GM19239 (cell line): ENCODE measurements around the gene MPZ.

Source experiments
- DNase-seq: peaks from one replicate; pipeline ENCODE4 v3.0.0; 2011; ENCODE audit warnings: low spot score; ENCODE audit not compliant: insufficient read length
- FAIRE-seq: peaks from 2 replicates; lab custom pipeline; 2011; peaks lifted over from hg19 to GRCh38; lab: Jason Lieb, UNC

MPZ gene

GRCh38 chr1:161304927-161305866, 4.6 kb downstream of the MPZ start:
- no peak for DNase-seq
- FAIRE-seq: peak; percentile 55

DNA sequence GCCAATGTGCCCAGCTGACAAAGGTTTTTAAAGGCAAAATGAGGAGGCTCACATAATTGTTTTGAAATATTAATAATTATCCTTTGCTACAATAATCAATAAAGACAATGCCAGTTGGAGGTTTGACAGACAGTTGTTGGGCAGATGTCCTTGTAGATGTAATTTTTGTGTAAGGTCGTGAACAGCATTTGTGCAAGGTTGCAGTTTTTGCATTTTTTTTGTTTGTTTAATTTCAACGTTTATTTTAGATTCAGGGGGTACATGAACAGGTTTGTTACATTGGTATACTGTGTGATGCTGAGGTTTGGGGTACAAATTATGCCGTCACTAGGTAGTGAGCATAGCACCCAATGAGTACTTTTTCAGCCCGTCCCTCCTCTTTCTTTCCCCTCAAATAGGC, 9.3 kb downstream of the MPZ start:
- DNase-seq: no peak
- no peak for FAIRE-seq

DNA sequence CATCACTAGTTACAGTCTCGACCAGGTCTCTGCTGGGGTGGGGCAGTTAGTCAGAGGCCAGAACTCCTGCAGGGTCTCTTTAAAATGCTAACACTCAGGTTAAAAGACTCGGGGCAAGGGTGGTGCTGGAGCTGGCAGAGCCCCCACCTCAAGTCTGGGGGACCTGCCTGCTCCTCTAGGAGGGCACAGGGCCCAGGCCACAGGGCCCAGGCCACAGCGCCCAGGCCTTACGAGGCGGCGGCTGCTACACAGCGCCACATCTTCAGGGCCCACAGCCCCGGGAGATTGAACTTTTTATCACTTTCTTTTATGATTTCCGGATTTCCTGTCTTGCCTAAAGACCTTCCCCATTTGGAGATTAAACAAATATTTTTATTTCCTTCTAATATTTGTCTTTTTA, 10.4 kb downstream of the MPZ start:
- DNase-seq: no peak
- no peak for FAIRE-seq

DNA sequence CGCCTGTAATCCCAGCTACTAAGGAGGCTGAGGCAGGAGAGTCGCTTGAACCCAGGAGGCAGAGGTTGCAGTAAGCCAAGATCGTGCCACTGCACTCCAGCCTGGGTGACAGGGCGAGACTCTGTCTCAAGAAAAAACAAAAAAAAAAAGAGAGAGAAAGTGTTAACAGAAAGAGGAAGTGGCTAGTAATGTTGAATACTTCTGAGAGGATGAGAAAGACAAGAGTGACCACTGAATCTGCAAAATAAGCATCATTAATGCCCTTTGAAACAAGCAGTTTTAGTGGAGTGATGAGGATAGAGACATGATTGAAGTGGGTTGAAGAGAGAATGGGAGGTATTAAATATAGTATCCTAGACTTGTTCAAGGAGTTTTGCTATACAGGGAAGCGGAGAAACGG, 11.7 kb downstream of the MPZ start:
- FAIRE-seq (no peak), DNase-seq (no peak)

- no peak for FAIRE-seq
- no peak for DNase-seq
These were observed 12.4 kb downstream of the MPZ start for GRCh38 chr1:161297415-161297814.

DNA sequence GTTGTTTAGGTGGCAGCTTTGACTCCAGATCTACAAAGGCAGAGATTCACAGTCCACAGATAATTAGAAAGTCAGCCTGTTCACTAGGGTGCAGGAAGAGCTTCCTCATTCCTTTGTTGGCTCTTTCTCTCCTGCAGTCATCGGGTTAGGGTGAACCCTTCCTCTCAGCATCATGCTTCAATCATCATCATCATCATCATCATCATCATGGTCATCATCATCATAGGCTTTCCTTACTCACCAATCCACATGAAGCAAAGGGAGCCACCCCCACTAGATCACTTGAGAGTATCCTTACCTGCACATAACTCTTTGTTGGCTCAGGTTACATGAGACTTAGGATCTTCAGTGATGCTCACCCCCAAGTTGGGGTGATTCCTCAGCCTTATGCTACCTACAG, 19.0 kb downstream of the MPZ start:
- FAIRE-seq: no peak
- DNase-seq: no peak

GRCh38 chr1:161287482-161288054, 22.2 kb downstream of the MPZ start:
- DNase-seq (no peak), FAIRE-seq (no peak)

DNA sequence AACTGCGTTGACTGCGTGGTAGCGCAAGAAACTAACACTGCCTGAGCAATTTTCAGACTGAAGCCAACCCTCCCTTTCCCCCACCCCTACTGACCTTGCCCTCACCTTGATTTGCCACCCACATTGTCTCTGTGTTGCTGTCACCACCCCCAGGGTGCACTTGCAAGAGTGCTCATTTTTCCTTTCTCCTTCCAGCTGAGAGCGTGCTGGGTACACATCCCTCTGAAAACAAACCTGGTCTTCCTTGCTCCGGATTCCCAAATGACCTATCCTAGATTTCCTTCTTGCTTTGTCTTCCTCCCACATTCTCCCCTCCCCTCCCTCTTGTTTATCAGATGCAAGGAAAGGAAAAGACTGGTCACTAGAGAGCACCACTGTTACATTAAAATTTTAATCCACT, 24.2 kb downstream of the MPZ start:
- FAIRE-seq: no peak

DNA sequence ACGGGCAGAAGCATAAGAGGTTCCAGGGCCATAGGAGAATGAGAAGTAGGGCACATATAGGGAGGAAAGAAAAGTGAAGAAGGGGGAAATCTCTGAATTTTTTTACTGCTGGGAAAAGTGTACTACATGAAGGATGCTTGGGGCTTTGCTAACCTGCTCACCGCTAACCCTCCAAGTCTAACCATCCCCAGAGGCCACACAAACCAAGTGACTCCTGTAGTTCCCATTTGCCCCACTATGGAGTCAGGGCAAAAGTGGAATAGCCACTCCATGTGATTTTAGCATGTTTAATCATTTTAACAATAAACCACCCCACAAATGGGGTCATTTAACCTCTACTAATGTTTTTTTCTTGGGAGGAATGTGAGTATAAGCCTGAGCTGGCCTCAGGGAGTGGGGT, 24.7 kb downstream of the MPZ start:
- DNase-seq: no peak
- no peak for FAIRE-seq

More for the DNA sequence above, 24.2 kb downstream of the MPZ start:
- DNase-seq: no peak

DNA sequence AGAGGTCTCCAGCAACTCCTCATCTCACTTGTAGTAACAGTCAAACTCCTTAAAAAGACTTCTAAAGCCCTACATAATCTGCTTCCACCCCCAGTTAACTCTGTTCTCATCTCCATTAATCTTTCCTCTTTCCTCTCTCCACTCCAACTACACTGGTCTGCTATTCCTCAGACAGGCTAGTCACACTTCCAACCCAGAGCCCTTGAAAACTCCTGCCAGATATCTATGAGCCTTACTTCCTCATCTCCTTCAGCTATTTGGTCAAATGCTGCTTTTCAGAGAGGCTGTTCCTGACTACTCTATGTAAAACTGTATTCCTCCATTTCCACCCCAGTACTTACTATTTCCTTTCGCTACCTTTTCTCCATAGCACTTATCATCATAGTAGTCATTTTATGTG, 26.8 kb downstream of the MPZ start:
- DNase-seq: no peak
- no peak for FAIRE-seq

DNA sequence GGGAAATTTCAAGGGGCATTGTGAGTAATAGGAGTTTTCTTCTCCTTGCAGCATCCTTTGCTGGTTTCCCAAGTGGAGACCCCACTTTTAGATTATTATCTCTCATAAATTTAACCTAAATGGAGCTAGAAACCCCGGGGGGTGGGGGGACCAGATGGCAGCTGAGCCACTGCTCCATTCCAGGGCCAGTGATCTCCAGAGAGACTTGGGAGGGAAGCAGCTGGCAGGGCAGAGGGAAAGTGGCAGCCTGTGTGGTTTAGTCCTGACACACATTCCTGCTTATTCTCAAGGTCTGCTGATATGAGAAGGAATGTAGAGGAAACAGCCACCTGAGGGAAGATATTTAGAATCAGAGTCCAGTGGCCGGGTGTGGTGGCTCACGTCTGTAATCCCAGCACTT, 34.9 kb downstream of the MPZ start:
- DNase-seq (no peak), FAIRE-seq (no peak)

GRCh38 chr1:161273402-161273801, 36.4 kb downstream of the MPZ start:
- FAIRE-seq: no peak

GRCh38 chr1:161267321-161267720, 42.4 kb downstream of the MPZ start:
- FAIRE-seq (no peak), DNase-seq (no peak)

More at GRCh38 chr1:161273402-161273801, 36.4 kb downstream of the MPZ start:
- DNase-seq: no peak

DNA sequence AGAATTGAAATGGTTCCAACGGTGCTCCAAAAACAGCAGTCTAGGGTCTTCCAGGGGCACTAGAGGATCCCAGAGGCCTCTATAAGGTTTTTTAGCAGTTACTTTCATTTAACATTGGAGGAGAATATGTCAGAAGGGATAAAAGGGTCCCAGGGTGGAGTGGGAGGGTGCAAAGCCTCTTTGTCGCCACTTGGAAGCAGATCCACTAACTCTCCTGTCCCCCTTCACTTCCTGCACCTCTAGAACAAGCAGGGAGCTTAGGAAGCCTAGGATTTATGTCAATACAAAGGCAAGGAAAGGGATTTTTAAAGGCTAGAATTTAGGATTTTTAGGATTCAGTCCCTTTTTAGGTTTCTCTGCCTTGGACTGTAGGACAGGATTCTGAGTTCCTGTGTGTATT, 42.9 kb downstream of the MPZ start:
- DNase-seq (no peak), FAIRE-seq (no peak)

DNA sequence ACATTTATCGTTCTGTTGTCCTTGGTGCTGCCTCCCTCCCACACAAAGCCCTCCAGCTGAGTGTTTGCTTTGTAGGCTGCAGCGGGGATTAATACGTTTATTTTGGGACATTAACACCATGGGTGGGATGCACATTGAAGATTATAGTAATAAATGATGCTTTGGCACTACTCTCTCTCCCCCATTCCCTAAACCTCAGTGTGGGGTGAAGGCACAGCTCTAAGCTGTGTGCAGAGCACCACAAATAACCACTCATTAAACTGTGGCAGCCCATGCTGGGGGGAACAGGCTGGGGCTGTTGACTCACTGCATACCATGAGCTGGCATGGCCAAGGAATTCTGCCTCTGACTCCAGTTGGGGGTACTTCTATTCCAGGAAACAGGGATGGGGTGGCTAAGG, 43.6 kb downstream of the MPZ start:
- FAIRE-seq: no peak
- DNase-seq: no peak

- DNase-seq: no peak
- no peak for FAIRE-seq
These were observed 44.5 kb downstream of the MPZ start for GRCh38 chr1:161265305-161265704.

- DNase-seq: no peak
- no peak for FAIRE-seq
These were observed 48.2 kb downstream of the MPZ start for GRCh38 chr1:161261261-161262235.

GRCh38 chr1:161260376-161261260, 49.1 kb downstream of the MPZ start:
- FAIRE-seq (peak; percentile 57), DNase-seq (no peak)

GRCh38 chr1:161259765-161260164, 50.0 kb downstream of the MPZ start:
- DNase-seq (no peak), FAIRE-seq (no peak)

DNA sequence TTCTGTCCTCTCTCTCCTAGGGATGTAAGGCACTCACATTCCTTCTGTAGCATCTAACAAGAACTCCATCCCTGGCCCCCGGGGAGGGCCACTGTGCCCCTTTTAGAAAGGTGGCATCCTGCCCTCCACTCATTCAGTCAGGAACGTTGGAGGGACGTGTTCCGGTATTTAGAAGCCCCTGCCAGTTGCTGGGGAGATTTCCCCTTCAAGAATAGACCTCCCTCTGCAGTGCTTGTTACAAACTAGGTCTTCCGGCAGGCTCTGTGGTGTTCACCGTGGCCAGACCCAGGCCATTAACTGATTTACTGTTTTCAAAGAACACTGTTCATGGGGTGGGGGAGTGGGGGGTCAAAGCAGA, 50.4 kb downstream of the MPZ start:
- FAIRE-seq (no peak), DNase-seq (no peak)
